HepG2 (cell line): ENCODE data around the gene NSUN2. TPM values are rescaled to one million over a fixed set of nuclear protein-coding genes. Genes with fewer than 3 reads are reported as not detected.

ENCODE experiments used
- DMAP1 ChIP-seq: IDR thresholded peaks from 2 replicates; pipeline ENCODE4 v1.6.1; 2016
- GATA4 ChIP-seq: sonication (generic); IDR thresholded peaks from 2 replicates; pipeline ENCODE4 v1.6.1; 2016; ENCODE audit warnings: antibody characterized with exemption, low read depth, borderline replicate concordance
- GPN1 ChIP-seq: sonication (generic); formaldehyde crosslinking; IDR thresholded peaks from 2 replicates; pipeline ENCODE4 v1.5.1; 2020; ENCODE audit warnings: missing genetic modification reagents, borderline replicate concordance
- HDAC2 ChIP-seq: sonication (generic); formaldehyde crosslinking; IDR thresholded peaks from 2 replicates; pipeline ENCODE4 v1.4.0; 2020; ENCODE audit warnings: missing genetic modification reagents
- HDAC6 ChIP-seq: fragments of 200-600 bp; sonication (generic); IDR thresholded peaks from 2 replicates; pipeline ENCODE4 v1.7.0; 2017; ENCODE audit warnings: mild to moderate bottlenecking, antibody characterized with exemption, low read length, low read depth
- HMG20A ChIP-seq: IDR thresholded peaks from 2 replicates; pipeline ENCODE4 v1.6.1; 2016; ENCODE audit warnings: borderline replicate concordance
- HNF4A ChIP-seq: sonication (generic); formaldehyde crosslinking; IDR thresholded peaks from 2 replicates; pipeline ENCODE4 v1.4.0; 2020; ENCODE audit warnings: missing genetic modification reagents
- KMT2B ChIP-seq: IDR thresholded peaks from 2 replicates; pipeline ENCODE4 v1.6.1; 2016; ENCODE audit warnings: missing genetic modification reagents, missing compliant biosample characterization
- LCORL ChIP-seq, 2 experiments: fragments of 450-650 bp in 1 of 2; sonication (generic) in 1 of 2; formaldehyde crosslinking in 1 of 2; IDR thresholded peaks; 2 replicates each; pipeline versions ENCODE4 v1.5.0 to v1.6.1; 2017 to 2020; ENCODE audit warnings: antibody characterized with exemption in 1 of 2, missing genetic modification reagents in 1 of 2
- SRSF9 ChIP-seq: fragments of 200-400 bp; formaldehyde crosslinking; IDR thresholded peaks from 2 replicates; pipeline ENCODE4 v1.6.1; 2018; ENCODE audit warnings: borderline replicate concordance, mild to moderate bottlenecking, low read depth, low read length; ENCODE audit not compliant: insufficient read depth, poor library complexity, severe bottlenecking
- ZKSCAN1 ChIP-seq: fragments of 150-350 bp; IDR thresholded peaks from 2 replicates; pipeline ENCODE4 v1.6.1; 2014; ENCODE audit warnings: low read length
- ZNF260 ChIP-seq: sonication (generic); formaldehyde crosslinking; IDR thresholded peaks from 2 replicates; pipeline ENCODE4 v1.4.0; 2020; ENCODE audit warnings: missing genetic modification reagents, low read depth, mild to moderate bottlenecking, borderline replicate concordance
- ZNF33A ChIP-seq: sonication (generic); formaldehyde crosslinking; IDR thresholded peaks from 2 replicates; pipeline ENCODE4 v1.5.1; 2020; ENCODE audit warnings: missing genetic modification reagents, mild to moderate bottlenecking, moderate library complexity, borderline replicate concordance
- ZNF34 ChIP-seq: sonication (generic); formaldehyde crosslinking; IDR thresholded peaks from 2 replicates; pipeline ENCODE4 v1.4.0; 2020; ENCODE audit warnings: mild to moderate bottlenecking, missing genetic modification reagents, borderline replicate concordance
- polyA plus RNA-seq, 8 experiments: library from polyadenylated mRNA; depleted of rRNA in 3 of 8; stranded (reverse) in 7 of 8; unstranded in 1 of 8; fragments of >200 nt; fragmentation: Illumina TruSeq in 4 of 8; extraction: Trizol in 4 of 8; gene quantifications; 2 replicates each; pipeline versions ENCODE4 v1.2.1 to v1.2.3, GENCODE V29; 2011 to 2016; ENCODE audit warnings: low read depth in 4 of 8, missing spikeins in 1 of 8, mixed read lengths in 1 of 8; ENCODE audit not compliant: insufficient read depth in 1 of 8
- total RNA-seq, 5 experiments: library from RNA; depleted of rRNA; stranded (reverse); fragments of >200 nt; fragmentation: Illumina TruSeq; extraction: Trizol; gene quantifications; 2 replicates each; pipeline ENCODE4 v1.2.3, GENCODE V29; 2016; ENCODE audit warnings: low read depth in 1 of 5
- TF ChIP-seq, protein P1 (sequence below): sonication (generic); formaldehyde crosslinking; conservative IDR thresholded peaks from 2 replicates; pipeline ENCODE4 v1.4.0; 2020; ENCODE audit warnings: missing genetic modification reagents
- TF ChIP-seq, protein P2 (sequence below): sonication (generic); formaldehyde crosslinking; IDR thresholded peaks from 2 replicates; pipeline ENCODE4 v1.8.1; 2023; ENCODE audit warnings: mild to moderate bottlenecking, missing genetic modification reagents
- TF ChIP-seq, protein P3 (sequence below): sonication (generic); formaldehyde crosslinking; IDR thresholded peaks from 2 replicates; pipeline ENCODE4 v1.4.0; 2020; ENCODE audit warnings: missing genetic modification reagents
- TF ChIP-seq, protein P4 (sequence below): sonication (generic); formaldehyde crosslinking; IDR thresholded peaks from 2 replicates; pipeline ENCODE4 v1.8.0; 2022; ENCODE audit warnings: missing genetic modification reagents, mild to moderate bottlenecking, borderline replicate concordance

Gene NSUN2
- total and polyA plus RNA-seq, 2 of the 13 experiments (the other 11 are each of a cell fraction or from before 2014, with no cell fraction given): 51.7 to 69.1 TPM

DNA sequence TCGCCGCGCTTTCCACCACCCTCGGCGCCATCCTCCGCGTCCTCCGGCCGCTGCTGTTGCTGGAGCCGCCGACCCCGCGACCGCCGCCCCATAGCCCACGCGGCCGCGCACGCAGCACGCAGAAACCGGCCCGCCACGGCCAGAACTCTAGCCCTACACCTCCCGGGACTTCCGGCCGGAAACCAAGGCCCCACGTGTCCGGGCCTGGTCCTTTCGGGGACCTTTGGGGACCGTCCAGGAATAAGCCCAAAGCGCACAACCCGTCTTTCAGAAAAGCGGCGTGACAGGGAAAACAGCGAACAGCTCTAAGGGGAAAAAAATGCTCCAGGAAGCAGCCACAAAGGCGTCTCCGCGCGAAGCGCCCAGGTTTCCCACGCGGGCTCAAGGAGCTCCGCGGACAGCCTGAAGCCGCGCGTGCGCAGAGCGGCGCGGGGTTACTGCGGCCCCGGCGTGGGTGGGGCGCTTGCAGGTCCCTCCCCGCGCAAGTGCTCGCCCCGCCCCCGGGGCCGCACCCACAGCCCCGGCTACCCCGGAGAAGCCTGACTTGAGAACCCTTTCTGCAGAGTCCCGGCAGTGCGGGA, at the start of gene NSUN2, which contains the start of gene SRD5A1 (continued):
- TF ChIP-seq HDAC6 (peak; percentile 97; the same call in 1 of the 2 replicates), GATA4 (no peak), HMG20A (CRISPR knock-in tag) (no peak), DMAP1 (CRISPR knock-in tag) (peak; percentile 97), ZNF34 (CRISPR knock-in tag) (peak; percentile 55; the same call in 1 of the 2 replicates), SRSF9 (no peak), GPN1 (CRISPR knock-in tag) (no peak), HNF4A (CRISPR knock-in tag) (no peak), ZNF33A (CRISPR knock-in tag) (0 out of 2 replicates have a peak, but pooled peaks have one; percentile 24), ZNF260 (CRISPR knock-in tag) (no peak), ZKSCAN1 (peak; percentile 28; the same call in 1 of the 2 replicates), LCORL (IDR thresholded peaks at IDR 0.05) (0 out of 2 replicates have a peak, but pooled peaks have one; percentile 42), LCORL (CRISPR knock-in tag; IDR thresholded peaks at IDR 0.05) (0 out of 2 replicates have a peak, but pooled peaks have one; percentile 29), HDAC2 (CRISPR knock-in tag) (peak; percentile 27; the same call in 1 of the 2 replicates), KMT2B (peak; percentile 70)
- TF ChIP-seq, protein P1, sequence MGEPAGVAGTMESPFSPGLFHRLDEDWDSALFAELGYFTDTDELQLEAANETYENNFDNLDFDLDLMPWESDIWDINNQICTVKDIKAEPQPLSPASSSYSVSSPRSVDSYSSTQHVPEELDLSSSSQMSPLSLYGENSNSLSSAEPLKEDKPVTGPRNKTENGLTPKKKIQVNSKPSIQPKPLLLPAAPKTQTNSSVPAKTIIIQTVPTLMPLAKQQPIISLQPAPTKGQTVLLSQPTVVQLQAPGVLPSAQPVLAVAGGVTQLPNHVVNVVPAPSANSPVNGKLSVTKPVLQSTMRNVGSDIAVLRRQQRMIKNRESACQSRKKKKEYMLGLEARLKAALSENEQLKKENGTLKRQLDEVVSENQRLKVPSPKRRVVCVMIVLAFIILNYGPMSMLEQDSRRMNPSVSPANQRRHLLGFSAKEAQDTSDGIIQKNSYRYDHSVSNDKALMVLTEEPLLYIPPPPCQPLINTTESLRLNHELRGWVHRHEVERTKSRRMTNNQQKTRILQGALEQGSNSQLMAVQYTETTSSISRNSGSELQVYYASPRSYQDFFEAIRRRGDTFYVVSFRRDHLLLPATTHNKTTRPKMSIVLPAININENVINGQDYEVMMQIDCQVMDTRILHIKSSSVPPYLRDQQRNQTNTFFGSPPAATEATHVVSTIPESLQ (CRISPR knock-in tag): no peak
- TF ChIP-seq, protein P2, sequence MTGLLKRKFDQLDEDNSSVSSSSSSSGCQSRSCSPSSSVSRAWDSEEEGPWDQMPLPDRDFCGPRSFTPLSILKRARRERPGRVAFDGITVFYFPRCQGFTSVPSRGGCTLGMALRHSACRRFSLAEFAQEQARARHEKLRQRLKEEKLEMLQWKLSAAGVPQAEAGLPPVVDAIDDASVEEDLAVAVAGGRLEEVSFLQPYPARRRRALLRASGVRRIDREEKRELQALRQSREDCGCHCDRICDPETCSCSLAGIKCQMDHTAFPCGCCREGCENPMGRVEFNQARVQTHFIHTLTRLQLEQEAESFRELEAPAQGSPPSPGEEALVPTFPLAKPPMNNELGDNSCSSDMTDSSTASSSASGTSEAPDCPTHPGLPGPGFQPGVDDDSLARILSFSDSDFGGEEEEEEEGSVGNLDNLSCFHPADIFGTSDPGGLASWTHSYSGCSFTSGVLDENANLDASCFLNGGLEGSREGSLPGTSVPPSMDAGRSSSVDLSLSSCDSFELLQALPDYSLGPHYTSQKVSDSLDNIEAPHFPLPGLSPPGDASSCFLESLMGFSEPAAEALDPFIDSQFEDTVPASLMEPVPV (CRISPR knock-in tag): 0 out of 2 replicates have a peak, but pooled peaks have one; percentile 23
- TF ChIP-seq, protein P3, sequence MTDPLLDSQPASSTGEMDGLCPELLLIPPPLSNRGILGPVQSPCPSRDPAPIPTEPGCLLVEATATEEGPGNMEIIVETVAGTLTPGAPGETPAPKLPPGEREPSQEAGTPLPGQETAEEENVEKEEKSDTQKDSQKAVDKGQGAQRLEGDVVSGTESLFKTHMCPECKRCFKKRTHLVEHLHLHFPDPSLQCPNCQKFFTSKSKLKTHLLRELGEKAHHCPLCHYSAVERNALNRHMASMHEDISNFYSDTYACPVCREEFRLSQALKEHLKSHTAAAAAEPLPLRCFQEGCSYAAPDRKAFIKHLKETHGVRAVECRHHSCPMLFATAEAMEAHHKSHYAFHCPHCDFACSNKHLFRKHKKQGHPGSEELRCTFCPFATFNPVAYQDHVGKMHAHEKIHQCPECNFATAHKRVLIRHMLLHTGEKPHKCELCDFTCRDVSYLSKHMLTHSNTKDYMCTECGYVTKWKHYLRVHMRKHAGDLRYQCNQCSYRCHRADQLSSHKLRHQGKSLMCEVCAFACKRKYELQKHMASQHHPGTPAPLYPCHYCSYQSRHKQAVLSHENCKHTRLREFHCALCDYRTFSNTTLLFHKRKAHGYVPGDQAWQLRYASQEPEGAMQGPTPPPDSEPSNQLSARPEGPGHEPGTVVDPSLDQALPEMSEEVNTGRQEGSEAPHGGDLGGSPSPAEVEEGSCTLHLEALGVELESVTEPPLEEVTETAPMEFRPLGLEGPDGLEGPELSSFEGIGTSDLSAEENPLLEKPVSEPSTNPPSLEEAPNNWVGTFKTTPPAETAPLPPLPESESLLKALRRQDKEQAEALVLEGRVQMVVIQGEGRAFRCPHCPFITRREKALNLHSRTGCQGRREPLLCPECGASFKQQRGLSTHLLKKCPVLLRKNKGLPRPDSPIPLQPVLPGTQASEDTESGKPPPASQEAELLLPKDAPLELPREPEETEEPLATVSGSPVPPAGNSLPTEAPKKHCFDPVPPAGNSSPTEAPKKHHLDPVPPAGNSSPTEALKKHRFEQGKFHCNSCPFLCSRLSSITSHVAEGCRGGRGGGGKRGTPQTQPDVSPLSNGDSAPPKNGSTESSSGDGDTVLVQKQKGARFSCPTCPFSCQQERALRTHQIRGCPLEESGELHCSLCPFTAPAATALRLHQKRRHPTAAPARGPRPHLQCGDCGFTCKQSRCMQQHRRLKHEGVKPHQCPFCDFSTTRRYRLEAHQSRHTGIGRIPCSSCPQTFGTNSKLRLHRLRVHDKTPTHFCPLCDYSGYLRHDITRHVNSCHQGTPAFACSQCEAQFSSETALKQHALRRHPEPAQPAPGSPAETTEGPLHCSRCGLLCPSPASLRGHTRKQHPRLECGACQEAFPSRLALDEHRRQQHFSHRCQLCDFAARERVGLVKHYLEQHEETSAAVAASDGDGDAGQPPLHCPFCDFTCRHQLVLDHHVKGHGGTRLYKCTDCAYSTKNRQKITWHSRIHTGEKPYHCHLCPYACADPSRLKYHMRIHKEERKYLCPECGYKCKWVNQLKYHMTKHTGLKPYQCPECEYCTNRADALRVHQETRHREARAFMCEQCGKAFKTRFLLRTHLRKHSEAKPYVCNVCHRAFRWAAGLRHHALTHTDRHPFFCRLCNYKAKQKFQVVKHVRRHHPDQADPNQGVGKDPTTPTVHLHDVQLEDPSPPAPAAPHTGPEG (CRISPR knock-in tag): no peak
- TF ChIP-seq, protein P4, sequence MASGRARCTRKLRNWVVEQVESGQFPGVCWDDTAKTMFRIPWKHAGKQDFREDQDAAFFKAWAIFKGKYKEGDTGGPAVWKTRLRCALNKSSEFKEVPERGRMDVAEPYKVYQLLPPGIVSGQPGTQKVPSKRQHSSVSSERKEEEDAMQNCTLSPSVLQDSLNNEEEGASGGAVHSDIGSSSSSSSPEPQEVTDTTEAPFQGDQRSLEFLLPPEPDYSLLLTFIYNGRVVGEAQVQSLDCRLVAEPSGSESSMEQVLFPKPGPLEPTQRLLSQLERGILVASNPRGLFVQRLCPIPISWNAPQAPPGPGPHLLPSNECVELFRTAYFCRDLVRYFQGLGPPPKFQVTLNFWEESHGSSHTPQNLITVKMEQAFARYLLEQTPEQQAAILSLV: peak; percentile 56
